ENCODE data around the gene PTPRG. TPM values are rescaled to one million over a fixed set of nuclear protein-coding genes. Genes with fewer than 3 reads are reported as not detected.

Gene PTPRG
- total RNA-seq, 2 donors from 2014 or later = 33.9 to 39.2 TPM

GRCh38 chr3:61570813-61571212 lies 9.4 kb downstream of the PTPRG start:
- Histone ChIP-seq H3K27ac (peak overlapping the region in 1 of 2 donors; percentile 37), H3K27me3 (no peaks in the 10 kb centered on the region), H3K36me3 (no peaks in the 10 kb centered on the region), H3K4me3 (no peak overlapping the region), H3K4me1 (peaks cover 0 to 34% of the 10 kb centered on the region in 2 donors), H3K9me3 (no peaks in the 10 kb centered on the region)
- no peak for TF ChIP-seq CTCF (IDR thresholded peaks at IDR 0.05)
- DNase-seq (ENCODE audit: low spot score) = no peak

GRCh38 chr3:61571516-61572336 lies 10.4 kb downstream of the PTPRG start:
- Histone ChIP-seq H3K27ac (peak overlapping the region in 1 of 2 donors; percentile 37), H3K9me3 (no peaks in the 10 kb centered on the region), H3K4me3 (no peak overlapping the region), H3K4me1 (peaks cover 0 to 42% of the 10 kb centered on the region in 2 donors), H3K36me3 (no peaks in the 10 kb centered on the region), H3K27me3 (no peaks in the 10 kb centered on the region)
- DNase-seq (ENCODE audit: low spot score) = no peak
- TF ChIP-seq CTCF (IDR thresholded peaks at IDR 0.05) = no peak

GRCh38 chr3:61572879-61573278 lies 11.5 kb downstream of the PTPRG start:
- TF ChIP-seq CTCF (IDR thresholded peaks at IDR 0.05) = no peak
- Histone ChIP-seq H3K27ac (peak overlapping the region in 1 of 2 donors; percentile 37), H3K4me3 (no peak overlapping the region), H3K36me3 (no peaks in the 10 kb centered on the region), H3K9me3 (no peaks in the 10 kb centered on the region), H3K4me1 (peaks cover 0 to 51% of the 10 kb centered on the region in 2 donors), H3K27me3 (no peaks in the 10 kb centered on the region)
- DNase-seq (ENCODE audit: low spot score) = no peak

- H3K27ac ChIP-seq = no peak overlapping the region
- H3K36me3 ChIP-seq = no peaks in the 10 kb centered on the region
- H3K9me3 ChIP-seq = no peaks in the 10 kb centered on the region
- no peak for DNase-seq (ENCODE audit: low spot score)
- no peak for TF ChIP-seq CTCF (IDR thresholded peaks at IDR 0.05)
- H3K4me3 ChIP-seq = no peak overlapping the region
- H3K4me1 ChIP-seq = peaks cover 0 to 57% of the 10 kb centered on the region in 2 donors
- no peaks in the 10 kb centered on the region for H3K27me3 ChIP-seq
These were observed 12.1 kb downstream of the PTPRG start for GRCh38 chr3:61573441-61573840.

GRCh38 chr3:61574854-61575253 lies 13.5 kb downstream of the PTPRG start:
- Histone ChIP-seq H3K27ac (no peak overlapping the region), H3K36me3 (no peaks in the 10 kb centered on the region), H3K9me3 (no peaks in the 10 kb centered on the region), H3K27me3 (no peaks in the 10 kb centered on the region), H3K4me3 (no peak overlapping the region), H3K4me1 (peaks cover 0 to 67% of the 10 kb centered on the region in 2 donors)
- no peak for DNase-seq (ENCODE audit: low spot score)
- no peak for TF ChIP-seq CTCF (IDR thresholded peaks at IDR 0.05)
